Measurements from ENCODE around the gene PRR11.

GRCh38 chr17:59220328-59221158, 65.0 kb downstream of the PRR11 start, which contains the start of gene GDPD1:
- no peak for TF ChIP-seq EZH2 (IDR thresholded peaks at IDR 0.05; ENCODE audit: borderline replicate concordance)
- peak; percentile 72 for TF ChIP-seq CTCF (IDR thresholded peaks at IDR 0.05; ENCODE audit: poor library complexity)
- TF ChIP-seq EZH2phosphoT487 (IDR thresholded peaks at IDR 0.05; ENCODE audit: low read depth, severe bottlenecking, unreplicated experiment): no peak
